Stomach (tissue), 4 donors: ENCODE data around the gene LSM12.

Experiments used
- CTCF ChIP-seq, 7 experiments: fragments of 450-650 bp in 4 of 7; fragments of 200-600 bp in 3 of 7; sonication (generic) in 3 of 7; IDR thresholded peaks; one replicate each; pipeline ENCODE4 v1.5.1; 2016 to 2019; ENCODE audit warnings: antibody characterized with exemption in 7 of 7, control low read depth in 2 of 7, mild to moderate bottlenecking in 1 of 7
- POLR2A ChIP-seq, 4 donors: fragments of 450-650 bp; IDR thresholded peaks; one replicate each; pipeline ENCODE4 v1.6.1; 2016; ENCODE audit warnings: antibody characterized with exemption in 4 of 4, control low read depth in 2 of 4, mild to moderate bottlenecking in 1 of 4, moderate library complexity in 1 of 4

- TF ChIP-seq CTCF (IDR thresholded peaks at IDR 0.05), result no peak
- TF ChIP-seq POLR2A (IDR thresholded peaks at IDR 0.05), result no peak
Measured at GRCh38 chr17:44014133-44014436, 52.4 kb downstream of the LSM12 start.
